GM19238 (cell line): ENCODE measurements around the gene FRMD7.
"Not testable (repeated sequence)": the region's sequence is repeated elsewhere in the genome, so short reads cannot be mapped to it uniquely, and the experiment has no call there.

Experiments used
- DNase-seq: peaks from one replicate; pipeline ENCODE4 v3.0.0; 2011; ENCODE audit warnings: low spot score; ENCODE audit not compliant: insufficient read length

FRMD7 gene

GRCh38 chrX:132093239-132093860 is 34.5 kb downstream of the FRMD7 start:
- no peak for DNase-seq

GRCh38 chrX:132092439-132093065 is 35.3 kb downstream of the FRMD7 start:
- peak; percentile 36 for DNase-seq

GRCh38 chrX:132090403-132091159 is 37.2 kb downstream of the FRMD7 start:
- no peak for DNase-seq

GRCh38 chrX:132088864-132089263 is 39.0 kb downstream of the FRMD7 start:
- no peak for DNase-seq

GRCh38 chrX:132086672-132087071 is 41.1 kb downstream of the FRMD7 start:
- no peak for DNase-seq

GRCh38 chrX:132085786-132086185 is 42.0 kb downstream of the FRMD7 start:
- DNase-seq = no peak

- no peak for DNase-seq
Measured at GRCh38 chrX:132077912-132078311, 49.9 kb downstream of the FRMD7 start.

GRCh38 chrX:132077414-132077813 is 50.4 kb downstream of the FRMD7 start:
- DNase-seq = no peak

GRCh38 chrX:132071254-132071653 is 56.6 kb downstream of the FRMD7 start:
- no peak for DNase-seq

GRCh38 chrX:132068405-132068804 is 59.4 kb downstream of the FRMD7 start:
- no peak for DNase-seq

- DNase-seq = no peak
Measured at GRCh38 chrX:132063862-132064261, 64.0 kb downstream of the FRMD7 start.

- DNase-seq = no peak
Measured at GRCh38 chrX:132063334-132063733, 64.5 kb downstream of the FRMD7 start.

GRCh38 chrX:132059973-132060540 is 67.8 kb downstream of the FRMD7 start:
- no peak for DNase-seq

- no peak for DNase-seq
Measured at GRCh38 chrX:132058975-132059374, 68.8 kb downstream of the FRMD7 start.

- DNase-seq = no peak
Measured at GRCh38 chrX:132058050-132058449, 69.8 kb downstream of the FRMD7 start.

GRCh38 chrX:132051778-132052177 is 76.0 kb downstream of the FRMD7 start:
- DNase-seq = not testable (repeated sequence)

GRCh38 chrX:132046533-132046932 is 81.3 kb downstream of the FRMD7 start:
- DNase-seq = no peak

- DNase-seq = no peak
Measured at GRCh38 chrX:132045456-132045855, 82.4 kb downstream of the FRMD7 start.

GRCh38 chrX:132044953-132045352 is 82.9 kb downstream of the FRMD7 start:
- DNase-seq = no peak

GRCh38 chrX:132043977-132044376 is 83.8 kb downstream of the FRMD7 start:
- no peak for DNase-seq

- DNase-seq = no peak
Measured at GRCh38 chrX:132041015-132041414, 86.8 kb downstream of the FRMD7 start.

- DNase-seq = no peak
Measured at GRCh38 chrX:132040066-132040465, 87.8 kb downstream of the FRMD7 start.
